IPS-20b (cell line): ENCODE measurements around the gene SEMA3D.

Experiments used
- H3K27ac ChIP-seq: one replicate; pipeline ENCODE4 v1.5.1; 2013; ENCODE audit warnings: low read length
- H3K27me3 ChIP-seq: 2 replicates; pipeline ENCODE4 v1.6.1; 2013; ENCODE audit warnings: mild to moderate bottlenecking, low read length, inconsistent platforms; ENCODE audit not compliant: insufficient read depth
- H3K36me3 ChIP-seq: 2 replicates; pipeline ENCODE4 v1.6.1; 2013; ENCODE audit warnings: low read depth, mild to moderate bottlenecking, inconsistent platforms, low read length, moderate library complexity; ENCODE audit not compliant: insufficient read depth
- H3K4me1 ChIP-seq: 2 replicates; pipeline ENCODE4 v1.6.1; 2013; ENCODE audit warnings: mild to moderate bottlenecking, control low read depth, inconsistent platforms, low read length, moderate library complexity; ENCODE audit not compliant: insufficient read depth
- H3K4me3 ChIP-seq: 2 replicates; pipeline ENCODE4 v1.5.1; 2013; ENCODE audit warnings: mild to moderate bottlenecking, low read length, inconsistent platforms
- H3K9ac ChIP-seq: 2 replicates; pipeline ENCODE4 v1.6.1; 2013; ENCODE audit warnings: low read depth, mild to moderate bottlenecking, inconsistent platforms, low read length, moderate library complexity
- H3K9me3 ChIP-seq: 2 replicates; pipeline ENCODE4 v1.6.1; 2013; ENCODE audit warnings: mild to moderate bottlenecking, low read depth, low read length, inconsistent platforms; ENCODE audit not compliant: insufficient read depth

Gene SEMA3D

GRCh38 chr7:85095366-85095765, 91.5 kb downstream of the SEMA3D start:
- no peak overlapping the region for H3K9ac ChIP-seq
- no peak overlapping the region for H3K4me3 ChIP-seq
- H3K9me3 ChIP-seq = no peaks in the 10 kb centered on the region
- no peaks in the 10 kb centered on the region for H3K27me3 ChIP-seq
- H3K27ac ChIP-seq = no peak overlapping the region
- H3K4me1 ChIP-seq = no peaks in the 10 kb centered on the region
- H3K36me3 ChIP-seq = no peaks in the 10 kb centered on the region

- Histone ChIP-seq H3K9ac (no peak overlapping the region), H3K9me3 (no peaks in the 10 kb centered on the region), H3K27me3 (no peaks in the 10 kb centered on the region), H3K36me3 (no peaks in the 10 kb centered on the region), H3K4me3 (no peak overlapping the region), H3K4me1 (no peaks in the 10 kb centered on the region), H3K27ac (no peak overlapping the region)
Measured at GRCh38 chr7:85094046-85094725, 92.7 kb downstream of the SEMA3D start.

GRCh38 chr7:85091565-85091928, 95.3 kb downstream of the SEMA3D start:
- Histone ChIP-seq H3K27me3 (no peaks in the 10 kb centered on the region), H3K4me1 (no peaks in the 10 kb centered on the region), H3K4me3 (no peak overlapping the region), H3K27ac (no peak overlapping the region), H3K9ac (no peak overlapping the region), H3K9me3 (no peaks in the 10 kb centered on the region), H3K36me3 (no peaks in the 10 kb centered on the region)

- H3K4me3 ChIP-seq = no peak overlapping the region
- H3K27ac ChIP-seq = no peak overlapping the region
- H3K36me3 ChIP-seq = no peaks in the 10 kb centered on the region
- no peaks in the 10 kb centered on the region for H3K4me1 ChIP-seq
- no peak overlapping the region for H3K9ac ChIP-seq
- no peaks in the 10 kb centered on the region for H3K27me3 ChIP-seq
- H3K9me3 ChIP-seq = no peaks in the 10 kb centered on the region
Measured at GRCh38 chr7:85090919-85091564, 95.8 kb downstream of the SEMA3D start.

GRCh38 chr7:85090143-85090542, 96.7 kb downstream of the SEMA3D start:
- Histone ChIP-seq H3K4me3 (no peak overlapping the region), H3K4me1 (no peaks in the 10 kb centered on the region), H3K36me3 (no peaks in the 10 kb centered on the region), H3K27ac (no peak overlapping the region), H3K9me3 (no peaks in the 10 kb centered on the region), H3K9ac (no peak overlapping the region), H3K27me3 (no peaks in the 10 kb centered on the region)

- no peak overlapping the region for H3K9ac ChIP-seq
- no peaks in the 10 kb centered on the region for H3K9me3 ChIP-seq
- no peaks in the 10 kb centered on the region for H3K4me1 ChIP-seq
- H3K4me3 ChIP-seq = no peak overlapping the region
- no peak overlapping the region for H3K27ac ChIP-seq
- no peaks in the 10 kb centered on the region for H3K27me3 ChIP-seq
- H3K36me3 ChIP-seq = no peaks in the 10 kb centered on the region
Measured at GRCh38 chr7:85081846-85082245, 105.0 kb downstream of the SEMA3D start.

GRCh38 chr7:85081392-85081791, 105.5 kb downstream of the SEMA3D start:
- H3K9me3 ChIP-seq = no peaks in the 10 kb centered on the region

GRCh38 chr7:85079434-85079833, 107.4 kb downstream of the SEMA3D start:
- Histone ChIP-seq H3K27me3 (no peaks in the 10 kb centered on the region), H3K9ac (no peak overlapping the region), H3K9me3 (no peaks in the 10 kb centered on the region), H3K36me3 (no peaks in the 10 kb centered on the region), H3K4me3 (no peak overlapping the region), H3K27ac (no peak overlapping the region), H3K4me1 (no peaks in the 10 kb centered on the region)

More at GRCh38 chr7:85081392-85081791, 105.5 kb downstream of the SEMA3D start:
- H3K4me3 ChIP-seq = no peak overlapping the region
- H3K9ac ChIP-seq = no peak overlapping the region
- no peak overlapping the region for H3K27ac ChIP-seq
- no peaks in the 10 kb centered on the region for H3K27me3 ChIP-seq
- H3K4me1 ChIP-seq = no peaks in the 10 kb centered on the region
- H3K36me3 ChIP-seq = no peaks in the 10 kb centered on the region

GRCh38 chr7:85078181-85078580, 108.7 kb downstream of the SEMA3D start:
- no peaks in the 10 kb centered on the region for H3K9me3 ChIP-seq
- no peaks in the 10 kb centered on the region for H3K36me3 ChIP-seq
- no peak overlapping the region for H3K9ac ChIP-seq
- no peak overlapping the region for H3K4me3 ChIP-seq
- H3K4me1 ChIP-seq = no peaks in the 10 kb centered on the region
- no peaks in the 10 kb centered on the region for H3K27me3 ChIP-seq
- no peak overlapping the region for H3K27ac ChIP-seq

- Histone ChIP-seq H3K27ac (no peak overlapping the region), H3K4me1 (no peaks in the 10 kb centered on the region), H3K9me3 (no peaks in the 10 kb centered on the region), H3K36me3 (no peaks in the 10 kb centered on the region), H3K9ac (no peak overlapping the region), H3K4me3 (no peak overlapping the region), H3K27me3 (no peaks in the 10 kb centered on the region)
Measured at GRCh38 chr7:85075864-85076263, 111.0 kb downstream of the SEMA3D start.

- Histone ChIP-seq H3K36me3 (no peaks in the 10 kb centered on the region), H3K9me3 (no peaks in the 10 kb centered on the region), H3K27ac (no peak overlapping the region), H3K9ac (no peak overlapping the region), H3K4me3 (no peak overlapping the region), H3K27me3 (no peaks in the 10 kb centered on the region), H3K4me1 (no peaks in the 10 kb centered on the region)
Measured at GRCh38 chr7:85074992-85075391, 111.9 kb downstream of the SEMA3D start.

- H3K27ac ChIP-seq = no peak overlapping the region
- H3K9me3 ChIP-seq = no peaks in the 10 kb centered on the region
- no peaks in the 10 kb centered on the region for H3K4me1 ChIP-seq
- H3K4me3 ChIP-seq = no peak overlapping the region
- no peak overlapping the region for H3K9ac ChIP-seq
- H3K36me3 ChIP-seq = no peaks in the 10 kb centered on the region
- no peaks in the 10 kb centered on the region for H3K27me3 ChIP-seq
Measured at GRCh38 chr7:85074016-85074415, 112.8 kb downstream of the SEMA3D start.
